ENCODE data around the gene NOP53.

- TF ChIP-seq, protein P1, sequence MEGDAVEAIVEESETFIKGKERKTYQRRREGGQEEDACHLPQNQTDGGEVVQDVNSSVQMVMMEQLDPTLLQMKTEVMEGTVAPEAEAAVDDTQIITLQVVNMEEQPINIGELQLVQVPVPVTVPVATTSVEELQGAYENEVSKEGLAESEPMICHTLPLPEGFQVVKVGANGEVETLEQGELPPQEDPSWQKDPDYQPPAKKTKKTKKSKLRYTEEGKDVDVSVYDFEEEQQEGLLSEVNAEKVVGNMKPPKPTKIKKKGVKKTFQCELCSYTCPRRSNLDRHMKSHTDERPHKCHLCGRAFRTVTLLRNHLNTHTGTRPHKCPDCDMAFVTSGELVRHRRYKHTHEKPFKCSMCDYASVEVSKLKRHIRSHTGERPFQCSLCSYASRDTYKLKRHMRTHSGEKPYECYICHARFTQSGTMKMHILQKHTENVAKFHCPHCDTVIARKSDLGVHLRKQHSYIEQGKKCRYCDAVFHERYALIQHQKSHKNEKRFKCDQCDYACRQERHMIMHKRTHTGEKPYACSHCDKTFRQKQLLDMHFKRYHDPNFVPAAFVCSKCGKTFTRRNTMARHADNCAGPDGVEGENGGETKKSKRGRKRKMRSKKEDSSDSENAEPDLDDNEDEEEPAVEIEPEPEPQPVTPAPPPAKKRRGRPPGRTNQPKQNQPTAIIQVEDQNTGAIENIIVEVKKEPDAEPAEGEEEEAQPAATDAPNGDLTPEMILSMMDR (conservative IDR thresholded peaks at IDR 0.05; ENCODE audit: low read length): peak; percentile 44; the same call in 1 of the 2 replicates
- no peak for TF ChIP-seq EZH2phosphoT487 (IDR thresholded peaks at IDR 0.05; ENCODE audit: borderline replicate concordance, low read depth, low read length)
These were observed 49.2 kb downstream of the NOP53 start for GRCh38 chr19:47794526-47794925.

Measured in OCI-LY7 (cell line).